HFF-Myc (cell line): ENCODE measurements around the gene POLR1F.
A peak's percentile ranks its signal among the peaks of the same experiment; 100 is the strongest.

Experiments
- DNase-seq: peaks from one replicate; pipeline ENCODE4 v3.0.0-alpha.2; 2011; ENCODE audit warnings: low read depth; ENCODE audit errors: extremely low read depth
- H3K4me3 ChIP-seq: replicated peaks from 2 replicates; pipeline ENCODE4 v1.5.1; 2011; ENCODE audit warnings: low read depth, mild to moderate bottlenecking, control low read depth, low read length
- TF ChIP-seq, protein P1 (sequence below): IDR thresholded peaks from 2 replicates; pipeline ENCODE4 v1.5.1; 2012; ENCODE audit warnings: mild to moderate bottlenecking, low read depth, low read length, control low read depth; ENCODE audit errors: missing control alignments

POLR1F gene

DNA sequence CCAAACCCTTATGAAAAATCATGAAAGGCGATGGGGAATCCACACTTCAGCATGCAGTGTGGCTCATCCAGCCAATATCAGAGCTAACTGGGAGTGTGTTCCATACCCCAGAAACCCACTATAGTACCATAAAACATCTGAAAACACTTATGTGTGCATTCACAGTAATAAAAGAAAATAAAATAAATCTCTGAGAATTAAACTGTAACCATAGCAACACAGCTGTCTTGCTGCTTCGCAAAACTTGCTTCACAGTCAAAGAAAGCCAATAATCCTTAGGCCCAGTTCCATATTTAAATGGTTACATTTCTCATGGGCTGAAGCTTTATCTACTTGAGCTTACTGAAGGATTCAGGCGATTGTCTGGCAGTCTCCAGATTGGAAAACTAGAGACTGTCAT lies 19.9 kb upstream of the POLR1F start:
- no peak overlapping the region for H3K4me3 ChIP-seq
- TF ChIP-seq, protein P1, sequence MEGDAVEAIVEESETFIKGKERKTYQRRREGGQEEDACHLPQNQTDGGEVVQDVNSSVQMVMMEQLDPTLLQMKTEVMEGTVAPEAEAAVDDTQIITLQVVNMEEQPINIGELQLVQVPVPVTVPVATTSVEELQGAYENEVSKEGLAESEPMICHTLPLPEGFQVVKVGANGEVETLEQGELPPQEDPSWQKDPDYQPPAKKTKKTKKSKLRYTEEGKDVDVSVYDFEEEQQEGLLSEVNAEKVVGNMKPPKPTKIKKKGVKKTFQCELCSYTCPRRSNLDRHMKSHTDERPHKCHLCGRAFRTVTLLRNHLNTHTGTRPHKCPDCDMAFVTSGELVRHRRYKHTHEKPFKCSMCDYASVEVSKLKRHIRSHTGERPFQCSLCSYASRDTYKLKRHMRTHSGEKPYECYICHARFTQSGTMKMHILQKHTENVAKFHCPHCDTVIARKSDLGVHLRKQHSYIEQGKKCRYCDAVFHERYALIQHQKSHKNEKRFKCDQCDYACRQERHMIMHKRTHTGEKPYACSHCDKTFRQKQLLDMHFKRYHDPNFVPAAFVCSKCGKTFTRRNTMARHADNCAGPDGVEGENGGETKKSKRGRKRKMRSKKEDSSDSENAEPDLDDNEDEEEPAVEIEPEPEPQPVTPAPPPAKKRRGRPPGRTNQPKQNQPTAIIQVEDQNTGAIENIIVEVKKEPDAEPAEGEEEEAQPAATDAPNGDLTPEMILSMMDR = no peak
- DNase-seq = no peak

- DNase-seq = no peak
- TF ChIP-seq, protein P1 = no peak
Measured at GRCh38 chr7:19725770-19726169, 16.9 kb upstream of the POLR1F start.

DNA sequence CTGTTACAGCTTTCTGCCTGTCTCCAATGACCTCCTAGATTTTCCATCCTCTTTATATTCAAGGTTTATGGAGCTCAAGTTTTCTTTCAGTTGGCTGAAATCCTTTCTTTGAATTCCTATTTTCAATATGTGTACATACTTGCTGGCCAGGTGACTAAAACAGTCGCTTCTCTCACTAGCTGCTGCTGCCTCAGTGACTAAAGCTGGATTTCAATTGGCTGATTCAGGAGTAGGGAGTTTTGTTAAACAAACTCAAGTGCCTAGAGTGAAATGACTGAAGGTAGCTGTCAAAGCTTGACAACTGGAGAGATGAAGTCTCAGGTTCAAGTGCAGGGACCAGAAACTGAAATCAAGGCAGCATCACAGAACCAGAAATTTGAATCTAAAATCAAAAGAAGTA lies 6.7 kb upstream of the POLR1F start:
- TF ChIP-seq, protein P1 = no peak
- H3K4me3 ChIP-seq = no peak overlapping the region
- DNase-seq = no peak

More at GRCh38 chr7:19725770-19726169, 16.9 kb upstream of the POLR1F start:
- no peak overlapping the region for H3K4me3 ChIP-seq

- DNase-seq = no peak
- H3K4me3 ChIP-seq = no peak overlapping the region
- TF ChIP-seq, protein P1 = peak; percentile 26
Measured at GRCh38 chr7:19713676-19714075, 4.8 kb upstream of the POLR1F start.

DNA sequence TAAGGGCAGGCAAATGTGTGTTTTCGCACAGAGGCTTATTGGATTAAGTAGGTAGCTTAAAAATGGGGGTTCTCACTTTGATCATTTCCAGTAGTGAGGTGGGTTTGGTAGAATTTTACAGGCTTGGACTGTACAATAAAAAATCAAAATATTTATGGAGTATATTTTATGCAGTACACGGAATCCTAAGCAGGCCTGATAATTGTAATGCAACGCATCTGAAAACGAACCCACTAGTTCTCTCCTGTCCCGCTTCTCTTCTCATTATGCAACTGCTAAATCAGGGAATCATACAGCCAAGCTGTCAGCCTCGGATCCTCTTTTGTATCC lies 377 bp upstream of the POLR1F start:
- DNase-seq = no peak
- TF ChIP-seq, protein P1 = no peak
- H3K4me3 ChIP-seq = peak overlapping the region; percentile 85

- no peak for DNase-seq
- peak overlapping the region; percentile 85 for H3K4me3 ChIP-seq
Measured at GRCh38 chr7:19707240-19707639, 1.6 kb downstream of the POLR1F start.

DNA sequence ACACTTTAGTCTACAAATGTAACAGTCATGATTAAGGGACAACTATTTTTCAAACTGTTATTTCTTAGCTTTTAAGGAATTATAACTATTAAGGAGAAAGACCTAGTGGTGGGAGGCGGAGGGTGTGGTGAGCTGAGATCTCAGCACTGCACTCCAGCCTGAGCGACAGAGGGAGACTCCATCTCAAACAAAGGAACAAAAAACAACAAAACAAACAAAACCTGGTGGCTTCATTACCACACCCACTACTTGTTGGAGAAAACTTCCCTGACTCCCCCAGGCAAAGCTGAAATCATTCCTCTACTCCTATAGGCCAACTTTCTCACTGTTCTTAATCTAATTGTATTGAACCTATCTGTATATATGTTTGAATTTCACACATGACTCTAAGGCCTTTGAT lies 3.2 kb downstream of the POLR1F start:
- H3K4me3 ChIP-seq = no peak overlapping the region
- no peak for DNase-seq
- TF ChIP-seq, protein P1 = no peak

More at GRCh38 chr7:19707240-19707639, 1.6 kb downstream of the POLR1F start:
- TF ChIP-seq, protein P1 = no peak
